ENCODE data around the gene CARMIL1.

CARMIL1 gene

GRCh38 chr6:25336996-25337395, 57.8 kb downstream of the CARMIL1 start:
- DNase-seq (ENCODE audit: low read depth): no peak

DNA sequence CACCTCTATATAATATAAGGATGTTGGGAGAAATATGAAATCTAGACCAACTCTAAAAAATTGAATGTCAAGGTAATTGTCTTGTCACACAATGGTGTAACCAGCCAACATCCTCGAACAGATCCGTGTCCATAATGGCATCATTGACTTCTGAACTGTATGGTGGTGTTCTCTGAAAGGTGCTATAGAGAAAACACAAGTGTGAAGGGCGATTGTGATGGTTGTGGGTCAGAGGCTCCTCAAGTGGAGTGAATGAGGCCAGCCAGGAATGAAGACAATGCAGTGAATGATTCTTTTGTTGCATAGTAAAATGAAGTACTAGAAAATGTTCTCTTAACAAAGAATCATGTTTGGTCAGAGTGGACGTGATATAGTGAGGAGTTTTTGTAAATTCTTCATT, 58.3 kb downstream of the CARMIL1 start:
- DNase-seq (ENCODE audit: low read depth): no peak

DNA sequence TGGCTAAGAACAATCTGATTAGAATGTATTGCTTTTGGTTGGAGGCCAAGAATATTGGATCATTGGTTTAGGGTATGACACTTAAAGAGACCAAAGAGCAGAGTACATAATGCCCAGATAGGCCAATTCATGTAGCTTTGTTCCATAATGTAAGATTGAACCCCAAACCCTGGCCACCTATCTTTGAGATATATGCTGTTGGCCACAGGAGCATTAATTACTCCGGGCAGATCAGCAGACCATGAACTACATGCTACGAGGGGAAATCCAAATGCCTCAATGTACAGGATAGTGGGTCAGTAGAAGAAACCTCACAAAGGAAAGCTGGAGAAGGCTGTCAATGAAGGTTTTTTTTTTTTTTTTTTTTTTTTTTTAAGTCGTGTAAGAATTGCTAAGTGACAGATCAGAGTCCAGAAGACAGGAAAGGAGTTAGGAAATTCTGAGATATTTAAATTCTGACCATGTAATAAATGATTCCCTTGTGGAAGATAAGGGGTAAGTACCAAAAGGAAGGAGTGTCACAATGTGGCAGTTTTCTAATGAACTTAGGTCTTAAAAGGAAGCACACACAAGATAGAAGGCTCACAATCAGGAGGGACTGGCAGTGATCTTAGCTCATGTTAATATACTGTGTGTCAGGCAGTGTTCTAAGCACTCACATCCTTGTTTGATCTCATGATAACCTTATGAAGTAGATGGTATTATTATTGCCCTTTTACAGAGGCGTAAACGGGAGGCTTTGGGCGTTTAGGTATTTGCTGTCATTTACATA, 61.4 kb downstream of the CARMIL1 start:
- no peak for DNase-seq (ENCODE audit: low read depth)

DNA sequence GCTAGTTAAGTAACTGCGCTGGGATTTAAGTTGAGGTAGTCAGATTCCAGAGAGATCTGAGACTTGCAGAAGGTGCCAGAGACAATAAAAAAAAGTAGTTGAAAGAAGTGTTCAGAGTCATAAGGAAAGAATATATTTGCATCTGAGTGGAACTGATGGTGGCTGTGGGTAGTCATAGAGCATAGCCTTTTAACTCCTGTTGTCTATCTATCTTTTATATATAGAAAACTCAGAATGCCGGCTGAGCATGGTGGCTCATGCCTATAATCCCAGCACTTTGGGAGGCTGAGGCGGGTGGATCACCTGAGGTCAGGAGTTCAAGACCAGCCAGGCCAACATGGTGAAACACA, 62.0 kb downstream of the CARMIL1 start:
- no peak for DNase-seq (ENCODE audit: low read depth)

- DNase-seq (ENCODE audit: low read depth): no peak
These were observed 62.9 kb downstream of the CARMIL1 start for GRCh38 chr6:25341923-25342619.

DNA sequence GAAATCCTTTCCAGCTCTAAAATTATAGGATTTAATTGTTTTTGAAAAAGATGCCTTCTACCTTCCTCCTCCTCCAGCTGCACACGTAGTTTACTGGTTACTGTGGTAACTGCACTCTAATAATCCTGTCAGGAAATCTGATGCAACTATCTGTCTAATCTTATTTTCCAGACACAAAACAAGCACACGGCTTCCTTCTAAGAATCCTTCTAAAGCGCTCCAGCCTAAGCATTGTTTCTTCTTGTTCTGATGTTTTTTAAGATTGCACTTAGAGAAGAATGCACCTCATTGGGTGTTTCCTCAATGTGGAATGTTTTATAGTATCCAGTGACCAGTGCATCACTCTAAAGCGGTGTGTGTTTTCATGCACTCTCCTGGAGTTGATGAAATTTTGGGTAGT, 63.6 kb downstream of the CARMIL1 start:
- no peak for DNase-seq (ENCODE audit: low read depth)

DNA sequence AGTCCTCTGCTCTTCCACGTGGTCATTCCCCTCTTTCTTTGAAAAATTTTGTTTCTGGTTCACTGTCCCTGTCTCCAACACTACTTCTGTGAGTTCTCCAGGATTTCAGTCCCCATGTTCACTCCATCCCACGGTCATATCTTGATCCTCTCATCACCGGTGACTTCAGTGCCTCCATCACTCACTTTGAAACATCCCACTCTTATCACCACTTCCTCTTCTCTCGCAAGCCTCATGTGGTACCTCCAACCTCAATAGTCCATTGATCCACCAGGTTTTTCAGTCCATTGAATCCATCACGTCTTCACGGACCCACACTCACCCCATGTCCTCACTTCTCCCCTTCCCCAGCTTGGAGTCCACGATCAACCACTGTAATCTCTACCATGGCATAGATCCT, 64.8 kb downstream of the CARMIL1 start:
- DNase-seq (ENCODE audit: low read depth): no peak

DNA sequence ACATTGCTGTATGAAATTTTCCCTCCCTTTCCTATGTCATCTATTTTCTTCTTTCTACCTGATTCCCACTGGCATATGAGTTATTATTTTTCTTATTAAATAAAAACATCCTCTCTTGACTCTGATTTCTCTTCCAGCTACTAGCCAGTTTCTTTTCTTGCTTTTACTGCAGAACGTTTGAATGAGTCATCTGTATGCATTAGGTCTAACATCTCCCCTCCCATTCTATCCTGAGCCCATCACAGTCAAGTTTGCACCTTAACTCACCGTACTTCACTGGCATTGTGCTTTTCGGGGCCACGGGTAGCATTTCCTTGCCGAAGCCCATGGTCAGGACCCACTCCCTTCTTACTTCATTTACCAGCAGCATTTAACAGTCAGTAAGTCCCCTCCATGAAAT, 65.7 kb downstream of the CARMIL1 start:
- DNase-seq (ENCODE audit: low read depth): no peak

GRCh38 chr6:25346064-25346463, 66.9 kb downstream of the CARMIL1 start:
- DNase-seq (ENCODE audit: low read depth): no peak

GRCh38 chr6:25350573-25350972, 71.4 kb downstream of the CARMIL1 start:
- DNase-seq (ENCODE audit: low read depth): no peak

GRCh38 chr6:25351485-25351884, 72.3 kb downstream of the CARMIL1 start:
- no peak for DNase-seq (ENCODE audit: low read depth)

DNA sequence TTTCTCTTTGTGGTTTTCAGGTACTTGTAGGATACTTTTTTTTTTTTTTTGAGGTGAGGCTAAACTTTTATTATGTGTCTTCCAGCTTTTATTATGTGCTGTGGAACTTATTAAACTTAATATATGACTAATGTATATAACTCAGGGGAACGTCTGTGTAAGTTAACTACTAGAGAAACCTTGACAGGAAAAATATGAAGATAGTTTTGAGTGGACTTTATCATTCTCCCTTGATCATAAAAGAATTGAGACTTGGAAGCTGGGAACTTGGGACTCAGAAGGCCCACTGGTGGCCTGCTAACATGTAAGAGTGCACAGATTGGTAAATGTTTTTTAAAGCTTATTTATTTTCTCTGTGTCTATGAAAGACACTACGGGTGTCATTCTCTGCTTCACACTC, 73.1 kb downstream of the CARMIL1 start:
- DNase-seq (ENCODE audit: low read depth): no peak

GRCh38 chr6:25354078-25354932, 75.1 kb downstream of the CARMIL1 start:
- no peak for DNase-seq (ENCODE audit: low read depth)

DNA sequence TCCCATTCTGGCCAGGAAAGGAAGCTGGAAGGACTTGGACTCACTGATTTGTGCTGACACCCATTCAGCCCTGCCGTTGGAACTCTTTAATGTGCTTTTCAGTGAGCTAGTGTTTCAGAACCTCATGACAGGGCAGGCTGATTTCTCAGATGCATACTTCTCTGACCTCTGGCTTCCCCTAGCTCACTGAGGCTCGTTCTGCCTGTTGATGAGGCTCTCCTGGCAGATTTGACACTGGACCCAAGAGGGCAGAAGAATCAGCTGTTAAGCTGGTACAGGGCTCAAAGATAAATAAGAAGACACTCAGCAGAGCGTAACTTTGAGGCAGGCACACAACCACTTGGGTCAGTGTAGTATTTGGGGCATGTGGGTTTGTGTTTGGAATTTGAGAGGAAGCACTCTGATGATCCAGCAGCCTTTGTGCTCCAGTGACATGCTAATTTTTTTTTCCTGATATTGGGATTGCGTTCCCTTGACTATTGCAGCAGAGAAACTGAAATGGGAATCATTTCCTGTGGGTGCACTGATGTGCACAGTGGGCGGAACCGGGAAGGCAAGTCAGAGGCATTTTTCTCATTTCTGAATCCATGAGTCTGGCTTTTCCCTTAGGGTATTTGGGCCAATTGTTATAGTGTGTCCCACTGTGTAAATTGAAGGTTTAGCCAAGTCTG, 80.2 kb downstream of the CARMIL1 start:
- DNase-seq (ENCODE audit: low read depth): no peak

DNA sequence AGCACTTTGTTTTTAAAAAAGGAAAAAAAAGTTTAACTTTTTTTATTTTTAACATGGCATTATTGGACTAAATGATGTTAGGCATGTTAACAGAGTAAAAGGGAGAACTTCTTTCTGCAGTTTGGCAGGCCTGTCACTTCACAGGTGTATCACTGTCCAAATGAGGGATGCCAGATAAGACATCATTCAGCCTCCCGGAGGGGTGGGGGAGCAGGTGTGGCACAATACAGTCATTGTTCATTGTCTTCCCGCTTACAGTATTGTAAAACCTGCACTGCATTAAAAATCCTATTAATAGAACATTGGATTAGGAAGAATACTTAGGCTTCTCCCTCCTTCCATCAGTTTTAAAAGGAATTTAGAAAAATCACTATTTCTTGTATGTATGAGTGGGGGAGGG, 80.7 kb downstream of the CARMIL1 start:
- no peak for DNase-seq (ENCODE audit: low read depth)

GRCh38 chr6:25360621-25361020, 81.4 kb downstream of the CARMIL1 start:
- no peak for DNase-seq (ENCODE audit: low read depth)

GRCh38 chr6:25363427-25363826, 84.3 kb downstream of the CARMIL1 start:
- no peak for DNase-seq (ENCODE audit: low read depth)

DNA sequence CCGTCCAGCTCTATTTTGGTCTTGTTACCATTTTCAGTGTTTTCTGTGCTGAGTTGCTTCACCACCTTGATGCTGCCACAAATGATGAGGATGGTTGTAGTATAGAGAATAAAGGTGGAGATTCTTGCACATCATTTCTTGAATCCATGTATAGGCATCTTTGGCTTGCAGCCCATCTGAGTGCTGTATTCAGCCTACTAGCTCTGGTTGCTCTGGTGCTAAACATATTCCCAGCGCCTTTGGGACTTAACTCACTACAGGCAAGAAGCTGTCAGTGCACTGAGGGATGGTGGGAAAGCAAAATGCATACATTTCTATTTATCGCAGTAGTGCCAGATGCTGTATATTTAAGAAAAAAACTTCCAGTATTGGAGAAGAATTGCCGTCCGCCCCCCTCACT, 86.0 kb downstream of the CARMIL1 start:
- no peak for DNase-seq (ENCODE audit: low read depth)

GRCh38 chr6:25366903-25367545, 87.8 kb downstream of the CARMIL1 start:
- peak; percentile 5 for DNase-seq (ENCODE audit: low read depth)

GRCh38 chr6:25369036-25369432, 89.9 kb downstream of the CARMIL1 start:
- no peak for DNase-seq (ENCODE audit: low read depth)

DNA sequence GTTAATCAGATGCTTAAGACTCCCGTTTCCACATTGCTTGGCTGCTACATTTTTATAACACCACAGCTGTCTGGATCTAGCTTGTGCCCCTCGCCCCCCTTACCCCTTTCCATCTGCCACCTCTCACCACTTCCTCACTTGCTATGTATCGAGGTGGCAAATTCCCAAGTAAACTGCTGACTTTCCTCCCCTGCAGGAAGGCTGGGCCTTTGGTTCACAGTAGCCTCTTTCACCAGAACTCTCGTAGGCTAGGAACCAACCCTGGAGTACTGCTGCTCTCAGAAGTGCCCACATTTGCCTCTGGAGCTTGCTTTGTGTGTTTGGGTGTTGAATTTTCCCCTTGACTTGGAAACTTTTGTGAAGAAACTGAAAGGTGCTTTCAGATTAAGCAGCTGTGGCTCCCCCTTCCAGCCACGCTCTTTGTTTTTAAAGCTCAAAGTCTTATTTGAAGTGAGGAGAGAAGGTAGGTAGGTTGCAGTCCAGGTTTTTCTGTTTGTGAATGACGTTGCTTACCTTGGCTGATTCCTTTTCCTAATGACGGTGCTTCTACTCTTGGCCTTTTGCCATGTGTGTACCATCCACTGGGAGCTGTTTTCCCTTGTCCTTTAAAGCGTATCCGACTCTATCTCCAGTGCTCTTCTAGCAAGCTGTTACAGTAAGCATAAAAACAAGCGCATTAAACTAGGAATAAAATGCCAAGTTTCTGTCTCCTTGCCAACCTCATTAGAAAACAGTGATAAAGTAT, 90.4 kb downstream of the CARMIL1 start:
- DNase-seq (ENCODE audit: low read depth): no peak

Measured in stimulated activated CD8-positive, alpha-beta memory T cell treated with anti-CD3 and anti-CD28 coated beads, Interleukin-12 subunit alpha, Interleukin-12 subunit beta, amount 100 ng/mL, for 1 hour (primary cell).